Chondrocyte (in vitro differentiated cells): Measurements from ENCODE around the gene SLC8A3. TPM values are rescaled to one million over a fixed set of nuclear protein-coding genes. Genes with fewer than 3 reads are reported as not detected.

Experiments
- DNase-seq: peaks from one replicate; pipeline ENCODE4 v3.0.0; 2021; ENCODE audit warnings: mixed read lengths, low spot score
- H3K27ac Mint-ChIP-seq: one replicate; pipeline ENCODE4 v1.8.0; 2021; ENCODE audit warnings: mild to moderate bottlenecking, moderate library complexity, mixed read lengths; ENCODE audit not compliant: unreplicated experiment
- H3K27me3 Mint-ChIP-seq: 2 replicates; pipeline ENCODE4 v1.8.0; 2021; ENCODE audit warnings: low read depth, mixed read lengths
- H3K36me3 Mint-ChIP-seq: 2 replicates; pipeline ENCODE4 v1.8.0; 2021; ENCODE audit warnings: low read depth, mixed read lengths
- H3K4me1 Mint-ChIP-seq: 2 replicates; pipeline ENCODE4 v1.8.0; 2021; ENCODE audit warnings: low read depth, mild to moderate bottlenecking, mixed read lengths
- H3K4me3 Mint-ChIP-seq: one replicate; pipeline ENCODE4 v1.8.0; 2021; ENCODE audit warnings: mild to moderate bottlenecking, moderate library complexity, mixed read lengths; ENCODE audit not compliant: unreplicated experiment
- H3K9me3 Mint-ChIP-seq: 2 replicates; pipeline ENCODE4 v1.8.0; 2021; ENCODE audit warnings: low read depth, mixed read lengths
- CTCF ChIP-seq: fragments of 200-600 bp; sonication (generic); IDR thresholded peaks from 2 replicates; pipeline ENCODE4 v1.5.0; 2021; ENCODE audit warnings: antibody characterized with exemption, mild to moderate bottlenecking, moderate library complexity
- total RNA-seq: library from RNA; stranded (reverse); gene quantifications from 3 replicates; pipeline ENCODE4 v1.2.1, GENCODE V29; 2021

SLC8A3 gene
- total RNA-seq, 1 donor from 2014 or later, result 0.12 TPM

- Mint-ChIP-seq H3K36me3 (no peaks in the 10 kb centered on the region), H3K27ac (no peak overlapping the region), H3K4me1 (peaks cover 10% of the 10 kb centered on the region), H3K9me3 (no peaks in the 10 kb centered on the region), H3K27me3 (peaks cover 10% of the 10 kb centered on the region), H3K4me3 (no peak overlapping the region)
- no peak for DNase-seq
- peak; percentile 87 for TF ChIP-seq CTCF
These were observed 160.8 kb downstream of the SLC8A3 start for GRCh38 chr14:70027785-70028428.

DNA sequence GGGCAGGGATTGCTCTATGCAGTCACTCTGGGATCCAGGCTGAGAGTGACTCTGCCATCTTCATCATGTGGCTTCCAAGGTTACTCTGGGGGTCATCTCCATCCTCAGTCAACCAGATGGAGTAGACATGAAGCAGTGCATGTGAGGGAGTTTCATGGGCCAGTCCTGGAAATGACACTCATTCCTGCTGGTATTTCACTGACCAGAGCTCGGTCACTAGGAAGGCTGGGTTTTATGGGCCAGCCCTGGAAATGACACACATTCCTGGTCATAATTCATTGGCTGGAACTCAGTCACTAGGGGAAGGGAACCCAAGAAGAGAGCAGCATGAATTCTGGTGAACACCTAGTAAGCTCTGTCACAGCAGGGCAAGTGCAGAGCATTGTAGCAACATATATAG, 164.9 kb downstream of the SLC8A3 start:
- no peak for TF ChIP-seq CTCF
- H3K27me3 Mint-ChIP-seq, result peaks cover 15% of the 10 kb centered on the region
- H3K27ac Mint-ChIP-seq, result no peak overlapping the region
- no peaks in the 10 kb centered on the region for H3K9me3 Mint-ChIP-seq
- no peak overlapping the region for H3K4me3 Mint-ChIP-seq
- peaks cover 2% of the 10 kb centered on the region for H3K4me1 Mint-ChIP-seq
- no peak for DNase-seq
- H3K36me3 Mint-ChIP-seq, result no peaks in the 10 kb centered on the region

- no peak for DNase-seq
- peaks cover 15% of the 10 kb centered on the region for H3K27me3 Mint-ChIP-seq
These were observed 165.8 kb downstream of the SLC8A3 start for GRCh38 chr14:70022771-70023445.

GRCh38 chr14:70021548-70022220, 167.1 kb downstream of the SLC8A3 start:
- H3K4me3 Mint-ChIP-seq, result no peak overlapping the region
- H3K27me3 Mint-ChIP-seq, result peaks cover 13% of the 10 kb centered on the region
- no peak for TF ChIP-seq CTCF
- H3K27ac Mint-ChIP-seq, result no peak overlapping the region
- no peak for DNase-seq
- peaks cover 5% of the 10 kb centered on the region for H3K4me1 Mint-ChIP-seq
- H3K36me3 Mint-ChIP-seq, result no peaks in the 10 kb centered on the region
- H3K9me3 Mint-ChIP-seq, result no peaks in the 10 kb centered on the region

More at GRCh38 chr14:70022771-70023445, 165.8 kb downstream of the SLC8A3 start:
- Mint-ChIP-seq H3K27ac (no peak overlapping the region), H3K4me1 (peaks cover 5% of the 10 kb centered on the region), H3K36me3 (no peaks in the 10 kb centered on the region), H3K9me3 (no peaks in the 10 kb centered on the region), H3K4me3 (no peak overlapping the region)
- no peak for TF ChIP-seq CTCF

DNA sequence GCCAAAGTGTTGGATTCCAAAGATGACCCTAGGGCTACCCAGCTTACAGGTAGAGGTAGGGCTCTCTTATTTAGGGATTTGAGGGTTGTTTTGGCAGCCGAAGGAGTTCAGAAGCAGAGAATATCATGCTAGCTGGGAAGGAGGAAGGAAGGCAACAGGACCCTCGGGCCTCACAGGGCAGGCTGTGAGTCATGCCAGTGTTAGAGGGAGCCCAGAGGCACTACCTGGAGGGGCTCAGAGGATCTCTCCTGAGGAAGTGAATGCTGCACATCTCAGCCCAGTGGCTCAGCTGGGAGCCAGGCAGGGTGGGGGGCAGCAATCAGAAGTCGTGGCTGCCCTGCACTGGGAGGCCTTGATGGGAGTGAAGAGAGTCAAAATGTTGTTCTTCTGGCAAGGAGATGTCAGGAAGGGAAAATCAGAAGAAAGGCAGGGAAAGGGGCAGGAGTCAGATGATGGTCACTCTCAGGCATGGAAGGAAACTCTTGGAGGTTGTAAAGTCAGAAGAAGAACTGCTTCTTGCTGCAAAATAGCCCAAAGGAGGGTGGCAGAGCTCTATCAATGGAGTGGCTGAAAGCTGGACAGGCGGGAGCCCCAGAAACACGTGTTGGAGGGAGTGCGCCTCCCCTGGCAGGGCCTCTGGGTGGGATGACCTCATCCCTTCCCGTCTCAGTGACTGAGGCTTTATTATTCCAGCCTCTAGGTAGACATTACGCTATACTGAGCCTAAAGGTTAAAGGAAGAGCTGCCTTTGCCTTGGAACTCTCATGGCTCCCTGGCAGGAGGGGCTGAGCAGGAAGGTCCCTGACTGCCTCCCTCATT, 168.2 kb downstream of the SLC8A3 start:
- Mint-ChIP-seq H3K9me3 (no peaks in the 10 kb centered on the region), H3K4me1 (peaks cover 5% of the 10 kb centered on the region), H3K27me3 (peaks cover 12% of the 10 kb centered on the region), H3K27ac (no peak overlapping the region), H3K36me3 (no peaks in the 10 kb centered on the region), H3K4me3 (no peak overlapping the region)
- DNase-seq, result no peak
- TF ChIP-seq CTCF, result no peak
